ENCODE measurements around the gene TACC2.
"Not testable (repeated sequence)": the region's sequence is repeated elsewhere in the genome, so short reads cannot be mapped to it uniquely, and the experiment has no call there.

TACC2 gene

DNA sequence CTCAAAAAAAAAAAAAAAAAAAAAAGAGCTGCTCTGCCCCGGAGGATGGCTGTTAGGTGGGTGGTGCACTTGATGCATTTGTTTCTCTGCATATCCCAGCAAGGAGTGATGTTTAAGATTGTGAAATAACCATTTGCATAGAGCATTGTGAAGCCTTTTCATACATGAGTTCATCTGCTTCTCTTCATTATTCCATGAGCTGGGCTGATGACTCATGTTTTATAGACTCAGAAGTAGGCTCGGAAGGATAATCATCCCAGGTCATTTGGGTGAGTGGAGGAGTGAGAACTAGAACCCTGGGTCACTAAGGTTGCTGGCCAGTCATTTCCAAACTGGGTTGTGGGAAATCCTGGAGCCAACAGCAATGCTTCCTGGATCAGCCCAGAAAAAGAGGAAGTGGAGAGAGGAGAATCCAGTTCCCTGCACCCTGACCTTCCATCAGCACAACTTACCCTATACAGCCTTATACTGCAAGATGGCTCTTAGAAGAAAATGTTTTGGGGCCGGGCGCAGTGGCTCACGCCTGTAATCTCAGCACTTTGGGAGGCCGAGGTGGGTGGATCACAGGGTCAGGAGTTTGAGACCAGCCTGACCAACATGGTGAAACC, 45.3 kb downstream of the TACC2 start:
- no peak for DNase-seq

DNA sequence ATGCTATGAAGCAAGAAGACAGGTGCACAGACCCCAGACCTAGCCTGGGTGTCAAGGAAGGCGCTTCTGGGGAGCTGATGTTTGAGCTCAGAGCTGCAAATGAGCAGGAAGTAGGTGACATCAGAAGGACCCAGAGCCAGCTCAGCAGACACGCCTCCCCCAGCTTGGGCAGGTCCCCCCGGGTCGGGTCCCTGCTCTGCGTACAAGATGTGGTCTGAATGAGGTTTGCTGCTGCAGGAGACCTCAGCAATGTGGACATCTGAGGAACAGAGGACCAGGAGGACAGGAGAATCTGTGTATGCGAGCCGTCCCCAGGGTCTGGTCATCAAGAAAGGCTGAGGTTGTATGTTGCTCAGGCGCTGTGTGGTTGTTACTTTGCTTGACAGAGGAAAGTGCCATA, 51.8 kb downstream of the TACC2 start:
- DNase-seq: no peak

DNA sequence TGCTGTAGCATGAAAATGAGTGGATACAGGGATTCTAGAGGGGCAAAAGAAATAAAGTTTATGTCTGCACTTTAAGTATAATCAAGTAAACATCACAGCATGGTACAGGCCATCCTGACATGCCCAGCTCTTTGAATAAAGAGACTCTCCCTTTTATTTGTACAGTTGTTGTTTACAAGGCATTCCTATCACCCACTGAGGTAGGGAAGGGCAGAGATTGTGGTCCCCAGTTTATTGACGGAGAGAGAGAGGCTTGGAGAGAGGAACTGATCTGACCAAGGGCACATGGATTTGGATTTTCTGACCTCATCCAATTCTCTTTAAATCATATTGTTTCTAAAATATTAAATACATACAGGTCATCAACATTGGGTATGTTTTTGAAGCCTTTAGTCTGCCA, 53.9 kb downstream of the TACC2 start:
- DNase-seq: no peak

GRCh38 chr10:122044045-122044661, 55.2 kb downstream of the TACC2 start:
- DNase-seq: no peak

DNA sequence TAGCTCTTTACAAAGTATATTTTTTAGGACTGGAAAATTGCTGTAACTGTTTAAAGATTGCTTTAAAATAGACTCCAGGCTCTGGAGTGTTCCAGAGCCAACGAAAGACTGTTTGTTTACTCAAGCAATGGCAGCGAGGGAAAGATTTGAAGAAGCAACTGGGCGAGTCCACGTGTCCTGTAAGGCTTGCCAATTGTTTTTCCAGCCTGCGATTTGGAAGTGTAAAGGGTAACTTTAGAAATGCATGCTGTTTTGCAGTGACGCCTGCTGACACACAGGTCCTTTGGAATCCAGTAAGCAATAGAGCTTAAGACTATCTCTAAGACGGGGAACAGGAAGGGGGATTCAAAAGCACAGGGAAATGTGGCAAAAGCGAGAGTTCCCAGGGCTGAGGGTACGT, 55.8 kb downstream of the TACC2 start:
- no peak for DNase-seq

DNA sequence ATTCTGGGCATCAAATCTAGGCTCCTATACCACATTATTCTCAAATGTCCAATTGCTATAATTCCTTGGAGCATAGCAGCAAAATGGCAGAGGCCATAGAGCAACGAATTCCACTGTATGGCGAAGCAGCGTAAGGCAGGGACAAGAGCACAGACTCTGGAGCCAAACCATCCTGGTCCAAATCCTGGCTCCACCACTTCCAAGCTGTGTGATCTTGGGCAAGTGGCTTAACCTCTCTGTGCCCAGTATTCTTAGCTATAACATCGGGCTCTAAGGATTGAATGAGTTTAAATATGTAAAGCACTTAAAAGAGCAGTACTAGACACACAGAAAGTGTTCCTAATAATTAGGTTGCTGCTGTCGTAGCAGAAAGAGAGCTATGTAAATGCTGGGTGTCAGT, 56.2 kb downstream of the TACC2 start:
- DNase-seq: no peak

GRCh38 chr10:122047560-122047959, 58.6 kb downstream of the TACC2 start:
- DNase-seq: no peak

DNA sequence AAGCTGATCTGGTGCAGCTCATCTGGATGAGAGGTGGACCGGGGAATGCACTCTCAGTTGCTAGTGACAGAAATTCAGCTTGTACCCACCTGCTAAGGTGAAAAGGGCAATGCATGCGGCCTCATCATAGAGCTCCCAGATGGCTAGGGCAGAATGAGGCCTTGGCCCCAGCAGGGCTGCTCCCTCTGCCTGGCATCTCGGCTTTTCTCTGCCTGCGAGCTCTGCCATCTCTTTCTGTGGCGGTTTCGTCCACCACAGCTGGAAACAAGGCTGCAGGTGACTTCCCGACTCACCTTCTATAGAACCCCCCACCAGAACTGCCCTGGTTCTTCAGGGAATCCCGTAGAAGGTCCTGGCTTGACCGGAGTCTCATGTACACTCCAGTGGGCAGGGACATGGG, 60.1 kb downstream of the TACC2 start:
- no peak for DNase-seq

- DNase-seq: no peak
Observed at GRCh38 chr10:122050311-122050710, 61.3 kb downstream of the TACC2 start.

- no peak for DNase-seq
Observed at GRCh38 chr10:122050811-122051210, 61.8 kb downstream of the TACC2 start.

GRCh38 chr10:122051609-122052385, 62.8 kb downstream of the TACC2 start:
- no peak for DNase-seq

- DNase-seq: no peak
Observed at GRCh38 chr10:122052701-122053100, 63.7 kb downstream of the TACC2 start.

DNA sequence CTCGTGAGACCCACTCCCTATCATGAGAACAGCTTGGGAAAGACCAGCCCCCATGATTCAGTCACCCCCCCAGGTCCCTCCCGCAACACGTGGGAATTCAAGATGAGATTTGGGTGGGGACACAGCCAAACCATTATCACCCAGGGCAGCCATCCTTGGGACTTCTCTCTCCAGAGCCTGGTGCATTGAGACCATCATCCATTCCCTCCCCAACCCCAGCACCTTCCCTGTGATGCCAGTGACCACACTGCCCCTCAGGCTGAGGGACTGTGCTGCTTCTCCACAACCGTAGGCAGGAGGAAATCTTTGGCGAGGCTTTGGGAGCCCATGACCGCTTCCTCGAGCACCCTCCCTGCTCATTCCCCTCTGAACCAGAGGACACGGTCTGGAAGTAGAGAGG, 64.4 kb downstream of the TACC2 start:
- DNase-seq: no peak

DNA sequence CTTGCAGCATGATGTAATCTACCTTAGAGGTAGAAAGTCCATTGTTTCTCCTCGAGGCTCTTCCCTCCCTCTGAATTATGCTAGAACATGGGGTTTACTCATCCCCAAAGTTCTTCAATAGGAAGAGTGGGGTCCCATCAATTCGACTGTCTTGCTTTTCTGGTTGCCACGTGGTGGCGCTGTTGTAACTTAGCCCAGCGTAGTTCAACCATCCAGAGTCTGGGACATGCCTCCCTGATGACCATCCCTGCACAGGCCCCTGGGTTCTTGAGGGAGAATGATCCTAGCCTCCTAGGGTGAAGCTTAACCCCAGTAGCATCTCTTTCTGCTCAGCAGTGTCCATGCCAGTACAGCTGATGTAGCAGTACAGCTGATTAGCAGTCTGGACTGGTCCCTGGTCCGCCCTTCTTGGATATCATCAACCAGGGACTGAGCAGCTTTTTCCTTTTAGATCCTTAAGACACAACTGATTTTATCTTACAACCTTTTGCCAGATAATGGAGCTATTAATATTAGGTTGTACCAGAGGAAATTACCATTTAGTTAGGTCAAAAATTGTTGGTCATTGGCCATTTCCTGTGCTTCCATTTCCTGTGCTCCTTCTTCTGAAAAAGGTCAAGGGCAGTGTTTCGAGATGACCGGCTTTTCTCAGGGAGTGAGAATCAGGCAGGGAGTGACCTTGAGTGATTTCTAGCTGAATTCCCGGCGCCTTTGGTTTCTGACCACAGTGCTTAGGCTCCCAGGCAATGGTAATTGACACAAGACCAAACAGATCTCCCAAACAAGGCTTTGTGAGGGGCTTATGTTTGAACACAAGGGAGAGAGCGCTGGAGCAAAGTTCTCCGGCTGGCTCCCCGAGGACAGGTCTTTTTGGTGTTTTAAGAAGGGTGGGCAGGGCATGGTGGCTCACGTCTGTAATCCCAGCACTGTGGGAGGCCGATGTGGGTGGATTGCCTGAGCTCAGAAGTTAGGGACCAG, 65.4 kb downstream of the TACC2 start:
- DNase-seq: no peak

GRCh38 chr10:122055252-122055651, 66.3 kb downstream of the TACC2 start:
- no peak for DNase-seq

- no peak for DNase-seq
Observed at GRCh38 chr10:122056431-122057094, 67.6 kb downstream of the TACC2 start.

DNA sequence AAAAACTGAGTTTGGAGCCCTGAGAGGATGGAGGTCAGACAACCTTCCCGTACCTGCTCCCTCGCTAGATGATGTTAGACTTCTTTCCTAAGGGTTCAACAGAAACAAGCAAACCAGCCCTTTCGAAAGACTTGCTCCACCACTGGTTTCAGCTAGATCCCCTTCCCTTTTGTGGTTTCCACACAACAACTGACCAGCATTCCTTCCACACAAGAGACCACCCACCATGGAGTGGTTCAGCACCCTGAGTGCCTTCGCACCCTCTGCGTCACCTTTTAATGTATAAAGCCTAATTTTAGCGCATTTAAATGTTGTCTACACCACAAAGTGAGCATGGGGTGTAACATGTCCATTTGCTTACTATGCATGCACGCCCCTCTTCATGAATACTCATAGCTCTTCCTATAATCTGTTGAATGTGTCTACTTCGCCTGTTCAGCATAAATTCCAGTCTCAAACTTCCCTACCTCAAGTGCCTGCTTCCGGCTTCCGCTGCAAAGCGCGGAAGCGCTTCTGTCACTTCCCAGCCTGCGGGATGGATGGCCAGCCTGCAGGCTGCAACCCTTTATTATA, 69.0 kb downstream of the TACC2 start:
- DNase-seq: no peak

DNA sequence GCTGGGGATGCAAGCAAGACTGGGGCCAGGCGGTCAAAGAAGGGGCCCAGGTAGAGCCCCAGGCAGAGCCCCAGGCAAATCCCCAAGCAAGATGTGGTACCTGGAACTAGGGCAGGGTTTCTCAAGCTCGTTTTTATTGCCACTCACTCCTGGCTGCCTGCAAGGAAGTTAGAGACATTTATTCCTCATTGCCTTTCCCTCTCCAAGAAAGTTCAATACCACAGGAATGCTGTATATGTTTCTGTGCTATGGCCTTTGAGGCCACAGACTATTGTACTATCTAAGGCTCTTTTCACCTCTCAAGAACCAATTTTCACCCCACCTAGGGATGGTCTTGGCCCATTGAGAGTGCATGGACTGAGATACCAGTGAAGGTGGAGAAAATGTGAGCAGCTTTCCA, 71.3 kb downstream of the TACC2 start:
- no peak for DNase-seq

DNA sequence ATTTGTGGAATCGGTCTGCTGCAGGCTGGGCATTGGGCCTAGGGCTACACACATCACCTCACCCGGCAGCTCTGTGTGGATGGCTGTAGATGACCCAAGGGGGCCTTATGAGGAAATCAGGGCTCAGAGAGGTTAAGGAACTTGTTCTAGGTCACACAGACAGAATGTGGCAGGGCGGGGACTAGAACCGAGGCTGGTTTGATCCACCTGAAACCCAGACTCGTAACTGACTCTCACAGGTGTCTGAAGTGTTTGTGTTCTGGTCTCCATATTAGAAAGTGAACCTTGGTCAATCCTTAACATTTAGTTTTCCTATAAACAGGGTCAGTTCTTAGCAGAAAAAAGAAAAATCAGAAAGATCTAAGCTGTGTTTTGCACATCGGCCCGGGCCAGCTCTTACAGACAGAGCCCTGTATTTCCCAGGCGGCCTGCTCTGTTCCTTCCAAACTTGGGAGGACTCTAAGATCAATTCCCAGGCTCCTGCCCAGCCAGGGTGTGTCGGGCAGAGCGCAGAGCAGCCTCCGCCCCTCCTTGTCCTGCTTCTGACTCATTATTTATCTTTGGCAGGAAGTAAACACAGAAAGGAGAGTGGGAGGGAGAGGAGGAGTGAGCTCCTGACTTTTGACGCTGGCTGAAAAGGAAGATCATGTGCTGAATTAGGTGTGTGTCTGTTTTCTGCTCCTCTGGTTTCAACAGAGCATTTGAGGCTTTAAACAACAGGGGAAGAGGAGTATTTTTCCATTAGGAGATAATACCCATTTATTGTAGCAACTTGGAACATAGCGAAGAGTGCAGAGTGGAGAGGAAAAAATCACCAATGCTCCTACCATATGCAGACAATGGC, 74.1 kb downstream of the TACC2 start:
- DNase-seq: no peak

DNA sequence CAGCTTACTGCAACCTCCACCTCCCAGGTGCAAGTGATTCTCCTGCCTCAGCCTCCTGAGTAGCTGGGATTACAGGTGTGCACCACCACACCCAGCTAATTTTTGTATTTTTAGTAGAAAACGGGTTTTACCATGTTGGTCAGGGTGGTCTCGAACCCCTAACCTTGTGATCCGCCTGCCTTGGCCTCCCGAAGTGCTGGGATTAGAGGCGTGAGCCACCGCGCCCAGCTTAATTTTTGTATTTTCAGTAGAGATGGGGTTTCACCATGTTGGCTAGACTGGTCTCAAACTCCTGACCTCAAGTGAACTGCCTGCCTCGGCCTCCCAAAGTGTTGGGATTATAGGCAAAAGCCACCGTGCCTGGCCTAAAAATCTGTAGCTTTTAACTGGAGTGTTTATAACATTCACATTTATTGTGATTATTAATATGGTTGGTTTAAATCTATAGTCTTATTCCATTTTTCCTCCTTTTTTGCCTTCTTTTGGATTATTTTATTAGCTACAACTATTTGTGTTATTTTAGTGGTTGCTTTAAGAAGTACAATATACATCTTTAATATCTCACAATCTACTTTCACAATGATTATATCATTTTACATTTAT, 77.5 kb downstream of the TACC2 start:
- DNase-seq: not testable (repeated sequence)

DNA sequence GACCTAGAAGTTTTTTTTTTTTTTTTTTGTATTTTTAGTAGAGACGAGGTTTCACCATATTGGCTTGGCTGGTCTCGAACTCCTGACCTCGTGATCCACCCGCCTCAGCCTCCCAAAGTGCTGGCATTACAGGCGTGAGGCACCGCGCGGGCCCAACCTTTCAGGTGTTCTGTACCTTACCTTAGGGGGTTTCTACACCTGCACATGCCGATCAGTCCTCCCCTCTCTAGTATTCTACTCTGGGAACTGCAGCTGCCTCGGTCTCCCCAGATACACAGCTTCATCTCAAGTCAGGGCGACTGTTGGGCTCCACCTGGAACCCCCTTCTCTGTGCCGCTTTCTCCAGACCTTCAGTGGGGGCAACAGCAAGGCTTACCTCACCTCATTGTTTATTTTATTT, 79.9 kb downstream of the TACC2 start:
- no peak for DNase-seq

All from NCI-H1694 (cell line).